ENCODE results near the gene TBC1D22A. TPM values are rescaled to one million over a fixed set of nuclear protein-coding genes. Genes with fewer than 3 reads are reported as not detected.

Gene TBC1D22A
- total RNA-seq, 1 donor from 2014 or later: 10.6 TPM

- no peak for DNase-seq (ENCODE audit: low spot score)
- no peak for TF ChIP-seq EZH2phosphoT487 (IDR thresholded peaks at IDR 0.05)
- TF ChIP-seq EZH2 (IDR thresholded peaks at IDR 0.05): no peak
- TF ChIP-seq CTCF (IDR thresholded peaks at IDR 0.05): no peak
- Mint-ChIP-seq H3K9me3 (peaks cover 13% of the 10 kb centered on the region), H3K27me3 (ENCODE audit: insufficient read depth, low read depth) (peaks cover 3% of the 10 kb centered on the region), H3K27ac (peak overlapping the region; percentile 28), H3K4me1 (peaks cover 33% of the 10 kb centered on the region), H3K4me3 (no peak overlapping the region), H3K36me3 (peaks cover 3% of the 10 kb centered on the region)
- Histone ChIP-seq H3K27ac (no peak overlapping the region), H3K79me2 (ENCODE audit: low read depth) (peaks cover 16% of the 10 kb centered on the region), H3K4me3 (no peak overlapping the region), H2AFZ (replicated peaks) (no peak overlapping the region), H3K36me3 (no peaks in the 10 kb centered on the region), H3F3A (ENCODE audit: low read depth) (peaks cover 15% of the 10 kb centered on the region), H3K27me3 (no peaks in the 10 kb centered on the region), H3K4me1 (peaks cover 21% of the 10 kb centered on the region), H3K4me2 (no peak overlapping the region), H4K20me1 (ENCODE audit: low read depth) (no peaks in the 10 kb centered on the region), H3K9me3 (ENCODE audit: low read depth) (peaks cover 2% of the 10 kb centered on the region), H3K9ac (no peak overlapping the region)
Measured at GRCh38 chr22:47071807-47072641, 309.6 kb downstream of the TBC1D22A start.

GRCh38 chr22:47072642-47072967 lies 310.2 kb downstream of the TBC1D22A start:
- TF ChIP-seq EZH2 (IDR thresholded peaks at IDR 0.05) (no peak), EZH2phosphoT487 (IDR thresholded peaks at IDR 0.05) (no peak), CTCF (IDR thresholded peaks at IDR 0.05) (no peak)
- H3K4me3 ChIP-seq: no peak overlapping the region
- H2AFZ ChIP-seq (replicated peaks): no peak overlapping the region
- Mint-ChIP-seq H3K4me1 (peaks cover 28% of the 10 kb centered on the region), H3K36me3 (peaks cover 5% of the 10 kb centered on the region), H3K4me3 (no peak overlapping the region), H3K27ac (no peak overlapping the region), H3K9me3 (peaks cover 13% of the 10 kb centered on the region), H3K27me3 (ENCODE audit: insufficient read depth, low read depth) (peaks cover 5% of the 10 kb centered on the region)
- H3K4me2 ChIP-seq: no peak overlapping the region
- no peaks in the 10 kb centered on the region for H3K36me3 ChIP-seq
- peaks cover 16% of the 10 kb centered on the region for H3K79me2 ChIP-seq (ENCODE audit: low read depth)
- DNase-seq (ENCODE audit: low spot score): no peak
- H3K27ac ChIP-seq: no peak overlapping the region
- peaks cover 2% of the 10 kb centered on the region for H3K9me3 ChIP-seq (ENCODE audit: low read depth)
- H4K20me1 ChIP-seq (ENCODE audit: low read depth): no peaks in the 10 kb centered on the region
- H3K27me3 ChIP-seq: no peaks in the 10 kb centered on the region
- H3K4me1 ChIP-seq: peaks cover 15% of the 10 kb centered on the region
- H3F3A ChIP-seq (ENCODE audit: low read depth): peaks cover 9% of the 10 kb centered on the region
- H3K9ac ChIP-seq: no peak overlapping the region

- H3K27me3 Mint-ChIP-seq (ENCODE audit: insufficient read depth, low read depth): peaks cover 5% of the 10 kb centered on the region
- H3K27ac Mint-ChIP-seq: no peak overlapping the region
- peaks cover 16% of the 10 kb centered on the region for H3K79me2 ChIP-seq (ENCODE audit: low read depth)
- peaks cover 5% of the 10 kb centered on the region for H3F3A ChIP-seq (ENCODE audit: low read depth)
- peaks cover 2% of the 10 kb centered on the region for H3K9me3 ChIP-seq (ENCODE audit: low read depth)
- no peak overlapping the region for H3K4me3 ChIP-seq
- H3K27me3 ChIP-seq: no peaks in the 10 kb centered on the region
- no peak overlapping the region for H3K4me3 Mint-ChIP-seq
- H3K4me1 Mint-ChIP-seq: peaks cover 28% of the 10 kb centered on the region
- no peaks in the 10 kb centered on the region for H3K36me3 ChIP-seq
- no peak for DNase-seq (ENCODE audit: low spot score)
- no peak overlapping the region for H2AFZ ChIP-seq (replicated peaks)
- no peak overlapping the region for H3K9ac ChIP-seq
- no peaks in the 10 kb centered on the region for H4K20me1 ChIP-seq (ENCODE audit: low read depth)
- TF ChIP-seq EZH2phosphoT487 (IDR thresholded peaks at IDR 0.05): no peak
- no peak for TF ChIP-seq CTCF (IDR thresholded peaks at IDR 0.05)
- TF ChIP-seq EZH2 (IDR thresholded peaks at IDR 0.05): no peak
- no peak overlapping the region for H3K27ac ChIP-seq
- peaks cover 10% of the 10 kb centered on the region for H3K4me1 ChIP-seq
- peaks cover 13% of the 10 kb centered on the region for H3K9me3 Mint-ChIP-seq
- peaks cover 5% of the 10 kb centered on the region for H3K36me3 Mint-ChIP-seq
- H3K4me2 ChIP-seq: no peak overlapping the region
Measured at GRCh38 chr22:47073075-47073474, 310.6 kb downstream of the TBC1D22A start.

Measured in neural progenitor cell (in vitro differentiated cells).